Hepatic stellate cell (primary cell): Measurements from ENCODE around the gene BRICD5.
"Not testable (repeated sequence)": the region's sequence is repeated elsewhere in the genome, so short reads cannot be mapped to it uniquely, and the experiment has no call there.

ENCODE experiments used
- DNase-seq: peaks from one replicate; pipeline ENCODE4 v3.0.0; 2011; ENCODE audit warnings: low spot score

The BRICD5 gene

GRCh38 chr16:2223221-2223941 lies 12.7 kb upstream of the BRICD5 start, which contains the start of gene E4F1:
Gene E4F1 (plus strand): TSS chr16:2223591. CDS start chr16:2223614, 23 bp downstream.
- peak; percentile 99 for DNase-seq

GRCh38 chr16:2216330-2216729 lies 5.7 kb upstream of the BRICD5 start:
- no peak for DNase-seq

GRCh38 chr16:2214719-2214968 lies 4.0 kb upstream of the BRICD5 start, which contains the start of gene PGP:
Gene PGP (minus strand): TSS chr16:2214840. CDS start chr16:2214777, 63 bp downstream.
- DNase-seq, result no peak

- DNase-seq, result no peak
These were observed 3.4 kb upstream of the BRICD5 start for GRCh38 chr16:2213817-2214718.

- DNase-seq, result no peak
These were observed 2.0 kb upstream of the BRICD5 start for GRCh38 chr16:2212362-2213324.

- DNase-seq, result no peak
These were observed 1.3 kb upstream of the BRICD5 start for GRCh38 chr16:2211923-2212347.

- DNase-seq, result no peak
These were observed 692 bp downstream of the BRICD5 start for GRCh38 chr16:2210009-2210332.

GRCh38 chr16:2209258-2210008 lies 1.2 kb downstream of the BRICD5 start:
- DNase-seq, result no peak

GRCh38 chr16:2208772-2209171 lies 1.9 kb downstream of the BRICD5 start:
- DNase-seq, result no peak

- no peak for DNase-seq
These were observed 2.4 kb downstream of the BRICD5 start for GRCh38 chr16:2208308-2208707.

- no peak for DNase-seq
These were observed 2.8 kb downstream of the BRICD5 start for GRCh38 chr16:2207872-2208271.

- no peak for DNase-seq
These were observed 3.8 kb downstream of the BRICD5 start for GRCh38 chr16:2206780-2207433.

- no peak for DNase-seq
These were observed 4.3 kb downstream of the BRICD5 start for GRCh38 chr16:2206420-2206779.

- DNase-seq, result no peak
These were observed 4.7 kb downstream of the BRICD5 start for GRCh38 chr16:2205967-2206313.

GRCh38 chr16:2205104-2205966 lies 5.3 kb downstream of the BRICD5 start, which contains the start of gene MLST8:
Gene MLST8 (plus strand): TSS chr16:2205454. CDS start chr16:2206086, 632 bp downstream.
- peak; percentile 100 for DNase-seq

GRCh38 chr16:2204416-2205103 lies 6.1 kb downstream of the BRICD5 start:
- DNase-seq, result no peak

GRCh38 chr16:2203119-2203688 lies 7.5 kb downstream of the BRICD5 start:
- DNase-seq, result not testable (repeated sequence)

- no peak for DNase-seq
These were observed 10.3 kb downstream of the BRICD5 start for GRCh38 chr16:2200313-2200712.

GRCh38 chr16:2199621-2200139 lies 11.0 kb downstream of the BRICD5 start:
- DNase-seq, result no peak
